CD1c-positive myeloid dendritic cell (primary cell): ENCODE measurements around the gene PNMT.
A peak's percentile ranks its signal among the peaks of the same experiment; 100 is the strongest.

Experiments used
- DNase-seq: peaks from one replicate; pipeline ENCODE4 v3.0.0-alpha.2; 2016; ENCODE audit errors: extremely low spot score

The PNMT gene

GRCh38 chr17:39653662-39654331 is 14.5 kb upstream of the PNMT start:
- peak; percentile 77 for DNase-seq

GRCh38 chr17:39655105-39655504 is 13.1 kb upstream of the PNMT start:
- no peak for DNase-seq

DNA sequence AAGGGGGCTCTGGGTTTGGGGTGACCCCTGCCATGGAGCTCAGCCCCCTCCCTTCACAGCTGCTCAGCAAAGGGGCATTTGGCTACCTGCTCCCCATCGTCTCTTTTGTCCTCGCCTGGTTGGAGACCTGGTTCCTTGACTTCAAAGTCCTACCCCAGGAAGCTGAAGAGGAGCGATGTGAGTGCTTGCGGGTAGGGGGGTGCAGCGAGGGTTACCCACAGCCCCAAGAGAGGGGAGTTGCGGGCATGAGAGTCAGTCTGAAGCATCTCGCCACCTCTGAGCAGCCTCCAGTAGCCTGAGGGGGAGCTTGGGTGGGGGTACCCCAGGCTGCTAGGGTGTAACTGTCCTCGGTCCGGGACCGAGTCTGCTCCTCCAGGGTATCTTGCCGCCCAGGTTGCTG is 9.9 kb upstream of the PNMT start:
- DNase-seq: no peak

DNA sequence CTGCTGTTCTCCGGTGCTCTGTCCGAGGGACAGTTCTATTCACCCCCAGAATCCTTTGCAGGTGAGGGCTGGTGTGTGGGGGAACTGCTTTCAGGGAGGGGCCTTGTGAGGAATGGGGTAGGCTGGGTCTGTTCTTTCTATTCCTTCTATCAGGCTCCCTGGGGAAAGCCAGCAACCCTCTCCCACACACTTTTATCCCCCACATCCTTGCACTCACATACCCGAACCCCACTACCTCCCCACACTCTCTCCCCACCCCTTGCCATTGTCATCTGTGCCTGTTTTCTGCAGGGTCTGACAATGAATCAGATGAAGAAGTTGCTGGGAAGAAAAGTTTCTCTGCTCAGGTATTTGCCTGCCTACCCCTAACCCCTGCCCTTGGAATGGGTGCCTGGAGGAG is 9.5 kb upstream of the PNMT start:
- DNase-seq: no peak

DNA sequence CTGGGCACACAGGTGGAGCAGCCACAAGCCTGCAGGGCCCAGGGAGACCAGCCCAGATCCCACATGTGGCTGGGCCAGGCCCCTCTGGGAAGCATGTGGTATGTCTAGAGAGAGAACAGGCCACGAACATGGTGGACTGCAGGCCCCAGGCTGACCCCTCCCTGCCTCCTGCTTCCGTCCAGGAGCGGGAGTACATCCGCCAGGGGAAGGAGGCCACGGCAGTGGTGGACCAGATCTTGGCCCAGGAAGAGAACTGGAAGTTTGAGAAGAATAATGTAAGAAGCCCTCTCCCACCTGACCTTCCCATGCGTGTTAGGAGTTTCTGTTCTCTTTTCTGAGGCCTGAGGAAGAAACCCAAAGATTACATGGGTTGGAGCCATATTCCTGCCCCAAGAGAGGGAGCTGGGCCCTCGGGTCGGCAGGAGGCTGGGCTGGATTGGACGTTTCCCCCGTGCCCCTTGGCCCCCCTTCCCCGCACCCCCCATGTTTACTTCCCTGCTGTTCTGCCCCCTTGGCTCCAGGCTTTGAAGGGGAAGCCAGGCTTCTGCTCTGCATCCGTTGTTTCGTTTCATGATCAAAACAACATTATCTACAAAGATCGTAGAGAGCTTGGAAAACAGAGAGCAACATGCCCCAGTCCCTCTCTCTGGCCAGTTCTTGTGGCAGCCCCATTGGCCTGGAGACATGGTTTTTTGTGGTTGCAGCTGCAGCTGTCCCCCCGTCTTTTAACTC is 8.8 kb upstream of the PNMT start:
- peak; percentile 76 for DNase-seq

DNA sequence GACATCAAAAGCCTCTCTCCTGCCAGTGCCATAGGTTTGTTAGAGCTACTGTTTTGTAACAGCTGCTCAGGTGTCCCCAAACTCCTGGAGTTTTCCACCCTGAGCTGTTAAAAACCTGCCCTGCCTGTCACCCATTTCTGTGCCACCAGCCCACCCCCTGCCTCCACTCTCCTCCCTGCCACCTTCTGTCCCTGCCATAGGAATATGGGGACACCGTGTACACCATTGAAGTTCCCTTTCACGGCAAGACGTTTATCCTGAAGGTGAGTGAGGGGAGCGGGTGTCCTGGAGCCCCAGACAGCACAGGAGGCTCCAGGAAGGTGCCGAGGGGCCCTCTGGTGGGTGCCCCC is 8.3 kb upstream of the PNMT start:
- DNase-seq: no peak

DNA sequence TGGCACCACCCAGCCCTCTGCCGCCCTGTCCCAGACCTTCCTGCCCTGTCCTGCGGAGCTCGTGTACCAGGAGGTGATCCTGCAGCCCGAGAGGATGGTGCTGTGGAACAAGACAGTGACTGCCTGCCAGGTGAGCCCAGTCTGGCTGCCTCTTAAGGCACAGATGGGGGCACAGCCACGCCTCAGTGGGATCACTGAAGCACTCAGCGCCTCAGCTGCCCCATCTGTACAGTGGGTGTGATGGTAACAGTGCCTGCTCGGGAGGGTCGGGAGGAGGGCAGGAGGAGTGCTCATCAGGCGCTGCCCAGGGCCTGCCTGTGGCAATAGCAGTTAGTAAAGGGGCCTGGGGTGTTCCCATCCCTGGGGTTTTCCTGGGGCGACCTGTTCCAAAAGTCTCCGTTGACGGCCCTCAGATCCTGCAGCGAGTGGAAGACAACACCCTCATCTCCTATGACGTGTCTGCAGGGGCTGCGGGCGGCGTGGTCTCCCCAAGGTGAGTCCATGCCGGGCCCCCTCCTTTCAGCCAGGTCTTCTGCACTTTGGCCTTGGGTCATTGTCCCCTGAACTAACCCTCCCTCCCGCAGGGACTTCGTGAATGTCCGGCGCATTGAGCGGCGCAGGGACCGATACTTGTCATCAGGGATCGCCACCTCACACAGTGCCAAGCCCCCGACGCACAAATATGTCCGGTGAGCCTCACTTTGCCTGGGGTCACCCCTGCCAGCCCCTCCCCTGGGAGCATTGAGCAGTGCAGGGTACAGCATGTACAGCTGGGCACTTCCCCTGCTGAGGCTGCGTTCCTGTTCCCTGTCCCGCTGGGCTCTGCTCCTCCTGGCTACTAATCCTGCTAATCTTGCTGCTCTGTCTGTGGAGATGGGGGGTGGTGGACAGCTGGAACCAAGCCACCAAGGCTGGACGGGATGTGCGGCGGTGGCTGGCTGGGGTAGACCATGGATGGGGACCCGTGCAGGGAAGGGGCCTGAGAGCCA is 7.6 kb upstream of the PNMT start:
- no peak for DNase-seq

GRCh38 chr17:39661744-39662541 is 6.3 kb upstream of the PNMT start:
- no peak for DNase-seq

GRCh38 chr17:39662551-39663339 is 5.5 kb upstream of the PNMT start:
- no peak for DNase-seq

- no peak for DNase-seq
Observed at GRCh38 chr17:39663340-39663687, 4.9 kb upstream of the PNMT start.

- DNase-seq: no peak
Observed at GRCh38 chr17:39663688-39664580, 4.3 kb upstream of the PNMT start.

DNA sequence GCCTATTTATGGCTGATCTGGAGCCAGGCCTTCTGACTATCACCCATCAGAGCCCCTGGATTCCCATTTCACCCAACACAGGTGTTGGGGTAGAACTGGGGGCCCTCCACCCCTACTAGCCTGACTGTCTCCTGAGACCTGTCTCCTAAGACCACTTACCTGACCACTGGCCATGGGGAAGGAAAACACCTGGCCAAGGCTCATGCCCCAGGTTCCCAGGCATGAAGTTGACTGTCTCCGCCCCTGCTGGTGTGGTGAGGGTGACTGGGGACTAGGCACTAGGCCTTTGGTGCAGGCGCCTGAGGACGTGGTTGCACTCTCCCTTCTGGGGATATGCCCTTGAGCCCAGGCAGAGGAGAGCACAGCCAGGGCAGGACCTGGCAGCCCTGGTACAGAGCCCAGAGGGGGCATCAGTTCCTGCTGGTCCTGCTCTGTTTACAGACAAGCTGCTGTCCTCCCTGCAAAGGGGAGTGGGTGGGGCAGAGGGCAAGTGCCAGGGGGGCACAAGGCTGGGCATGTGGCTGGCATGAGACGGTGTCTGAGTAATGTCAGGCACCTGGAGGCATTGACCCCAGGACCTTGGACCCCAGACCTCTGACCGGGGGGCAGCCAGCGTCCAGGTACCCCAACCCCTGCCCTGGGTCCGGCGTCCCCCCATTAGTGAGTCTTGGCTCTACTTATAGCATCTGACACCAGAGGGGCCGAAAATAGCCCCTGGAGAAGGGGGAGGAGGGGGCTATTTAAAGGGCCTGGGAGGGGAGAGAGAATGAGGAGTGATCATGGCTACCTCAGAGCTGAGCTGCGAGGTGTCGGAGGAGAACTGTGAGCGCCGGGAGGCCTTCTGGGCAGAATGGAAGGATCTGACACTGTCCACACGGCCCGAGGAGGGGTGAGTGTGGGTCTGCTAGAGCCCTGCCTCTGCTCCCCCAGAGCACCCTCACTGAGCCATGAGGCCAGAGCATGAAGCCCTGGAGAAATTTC is 3.4 kb upstream of the PNMT start, which contains the start of gene TCAP:
TSS of gene TCAP (plus strand) at position 769 of the 981 bp plus-strand sequence. CDS start at position 780, 11 bp downstream.
- DNase-seq: no peak

DNA sequence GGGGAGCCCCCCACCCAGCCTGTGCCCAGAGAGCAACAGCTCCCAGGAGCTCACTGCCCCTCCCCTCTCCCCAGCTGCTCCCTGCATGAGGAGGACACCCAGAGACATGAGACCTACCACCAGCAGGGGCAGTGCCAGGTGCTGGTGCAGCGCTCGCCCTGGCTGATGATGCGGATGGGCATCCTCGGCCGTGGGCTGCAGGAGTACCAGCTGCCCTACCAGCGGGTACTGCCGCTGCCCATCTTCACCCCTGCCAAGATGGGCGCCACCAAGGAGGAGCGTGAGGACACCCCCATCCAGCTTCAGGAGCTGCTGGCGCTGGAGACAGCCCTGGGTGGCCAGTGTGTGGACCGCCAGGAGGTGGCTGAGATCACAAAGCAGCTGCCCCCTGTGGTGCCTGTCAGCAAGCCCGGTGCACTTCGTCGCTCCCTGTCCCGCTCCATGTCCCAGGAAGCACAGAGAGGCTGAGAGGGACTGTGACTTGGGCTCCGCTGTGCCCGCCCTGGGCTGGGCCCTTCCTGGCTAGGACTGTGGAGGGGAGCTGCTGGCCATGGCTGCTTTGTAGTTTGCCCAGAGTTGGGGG is 2.5 kb upstream of the PNMT start:
- DNase-seq: no peak

- no peak for DNase-seq
Observed at GRCh38 chr17:39666231-39666600, 2.0 kb upstream of the PNMT start.

GRCh38 chr17:39666601-39667261 is 1.5 kb upstream of the PNMT start:
- no peak for DNase-seq

DNA sequence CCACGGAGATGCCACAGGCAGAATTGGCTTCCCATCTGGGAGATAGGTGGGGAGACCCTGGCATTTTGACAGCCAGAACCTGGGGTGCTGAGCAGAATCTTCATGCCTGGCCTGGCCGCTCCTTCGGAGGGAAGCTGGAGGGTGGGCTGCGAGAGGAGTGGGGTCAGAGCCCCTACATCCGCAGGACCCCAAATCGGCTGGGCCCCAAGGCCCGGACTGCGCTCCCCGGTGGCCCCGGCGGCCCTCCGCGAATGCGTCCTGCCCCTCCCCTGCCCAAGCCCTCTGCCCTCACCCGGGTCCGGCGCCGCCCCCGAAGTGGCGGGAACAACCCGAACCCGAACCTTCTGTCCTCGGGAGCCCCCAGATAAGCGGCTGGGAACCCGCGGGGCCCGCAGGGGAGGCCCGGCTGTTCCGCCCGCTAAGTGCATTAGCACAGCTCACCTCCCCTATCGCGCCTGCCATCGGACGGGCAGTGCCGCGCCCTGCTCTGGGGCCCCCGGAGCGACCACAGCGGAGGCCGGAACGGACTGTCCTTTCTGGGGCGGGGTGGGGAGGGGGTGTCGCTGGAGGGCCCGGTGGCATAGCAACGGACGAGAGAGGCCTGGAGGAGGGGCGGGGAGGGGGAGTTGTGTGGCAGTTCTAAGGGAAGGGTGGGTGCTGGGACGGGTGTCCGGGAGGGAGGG is 850 bp upstream of the PNMT start:
- DNase-seq: no peak
